ENCODE data around the gene OXNAD1.
"Not testable (repeated sequence)": the region's sequence is repeated elsewhere in the genome, so short reads cannot be mapped to it uniquely, and the experiment has no call there.

Gene OXNAD1

DNA sequence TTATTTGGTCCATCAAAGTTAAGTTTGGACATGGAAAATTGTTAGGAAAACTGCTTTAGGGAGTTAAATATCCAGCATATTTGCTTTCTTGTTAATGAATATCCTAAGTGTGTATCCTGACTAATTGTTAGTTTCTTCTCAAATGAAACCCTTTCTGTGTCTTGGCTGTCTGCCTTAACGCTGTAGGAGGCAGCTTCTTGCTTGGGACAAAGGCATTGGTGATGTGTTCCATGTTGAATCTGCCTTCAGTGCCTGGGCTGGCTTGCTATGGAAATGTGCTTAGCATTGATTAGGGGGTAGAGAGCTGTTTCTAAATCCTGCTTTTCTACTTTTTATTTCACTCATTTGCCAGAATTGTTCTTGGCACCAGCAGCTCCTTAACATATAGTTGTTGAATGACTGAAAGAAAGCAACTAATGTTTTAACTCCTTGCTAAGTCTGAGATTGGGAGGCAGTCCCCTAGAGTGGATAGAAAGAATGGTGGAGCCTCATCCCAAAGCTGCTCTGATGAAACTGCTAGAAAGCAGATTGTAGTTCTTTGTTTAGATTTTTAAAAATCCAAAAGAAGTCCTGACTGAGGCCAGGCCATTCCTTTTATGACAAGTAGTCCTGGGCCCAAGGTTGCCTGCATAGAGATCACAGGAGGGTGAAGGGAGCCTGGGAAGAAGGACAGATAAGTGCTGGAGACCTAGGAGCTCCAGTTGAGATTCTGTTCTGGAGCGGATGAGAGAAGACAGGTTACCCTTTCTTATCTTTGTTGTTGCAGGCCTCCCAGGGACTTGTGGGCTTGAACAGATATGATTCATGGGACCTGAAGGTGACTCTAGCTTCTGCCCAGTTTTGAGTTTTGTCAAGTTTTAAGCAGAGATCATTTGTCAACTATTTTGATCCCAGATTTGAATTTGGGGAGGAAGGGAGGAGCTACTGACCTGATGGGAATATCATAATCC is 39.3 kb downstream of the OXNAD1 start:
- no peak for DNase-seq

- no peak for DNase-seq
These were observed 40.1 kb downstream of the OXNAD1 start for GRCh38 chr3:16305111-16305541.

- DNase-seq: no peak
These were observed 43.0 kb downstream of the OXNAD1 start for GRCh38 chr3:16307832-16308531.

- DNase-seq: no peak
These were observed 43.7 kb downstream of the OXNAD1 start for GRCh38 chr3:16308727-16309126.

DNA sequence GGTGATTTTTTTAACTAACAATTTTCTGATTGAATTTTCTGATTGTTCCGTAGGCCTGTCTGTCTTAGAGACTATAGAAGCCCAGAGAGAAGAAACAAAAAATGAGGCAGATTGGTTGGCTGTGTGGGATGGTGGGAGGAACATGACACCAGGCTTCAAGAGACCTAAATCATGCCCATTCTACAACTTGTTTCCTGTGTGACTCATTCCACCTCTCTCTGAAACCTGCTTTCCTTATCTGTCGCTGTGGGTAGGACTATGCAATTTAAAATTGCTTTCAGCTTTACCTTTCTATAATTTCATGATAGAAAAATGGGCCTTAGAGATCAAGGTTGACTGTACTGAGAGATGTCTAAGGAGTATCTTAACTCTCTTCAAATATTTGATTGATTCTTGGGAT is 44.5 kb downstream of the OXNAD1 start:
- DNase-seq: peak; percentile 61

DNA sequence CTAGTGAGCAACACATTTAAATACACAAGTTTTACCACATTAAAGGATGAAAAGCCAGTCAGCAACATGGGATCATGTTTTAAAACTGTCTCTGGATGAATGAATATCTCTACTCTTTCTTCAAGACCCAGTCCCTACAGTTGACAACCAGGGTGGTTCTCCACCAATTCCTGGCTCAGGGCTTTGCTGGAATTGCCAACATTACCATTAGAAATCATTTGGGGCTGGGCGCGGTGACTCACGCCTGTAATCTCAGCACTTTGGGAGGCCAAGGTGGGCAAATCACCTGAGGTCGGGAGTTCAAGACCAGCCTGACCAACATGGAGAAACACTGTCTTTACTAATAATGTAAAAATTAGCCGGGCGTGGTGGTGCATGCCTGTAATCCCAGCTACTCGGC is 45.5 kb downstream of the OXNAD1 start:
- not testable (repeated sequence) for DNase-seq

GRCh38 chr3:16311960-16312451 is 47.0 kb downstream of the OXNAD1 start:
- peak; percentile 12 for DNase-seq

- DNase-seq: no peak
These were observed 49.1 kb downstream of the OXNAD1 start for GRCh38 chr3:16313886-16314645.

DNA sequence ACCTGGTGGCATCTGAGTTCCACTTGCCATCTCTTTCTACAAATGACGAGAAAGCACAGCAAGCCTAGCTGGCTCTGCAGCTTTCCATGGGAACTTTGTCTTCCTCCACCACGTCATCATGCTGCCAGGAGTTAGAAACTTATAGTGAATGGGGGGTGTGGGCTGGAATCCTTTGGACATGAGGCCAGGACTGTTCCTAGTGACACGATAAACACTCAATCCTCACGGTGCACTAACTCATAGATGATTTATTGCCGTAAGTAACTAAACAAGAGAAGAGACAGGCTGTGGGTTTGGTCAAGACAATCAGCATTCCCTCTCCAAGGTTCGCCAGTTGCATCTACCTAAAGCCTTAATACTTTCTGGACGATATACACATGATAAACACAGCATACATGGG is 50.6 kb downstream of the OXNAD1 start:
- no peak for DNase-seq

DNA sequence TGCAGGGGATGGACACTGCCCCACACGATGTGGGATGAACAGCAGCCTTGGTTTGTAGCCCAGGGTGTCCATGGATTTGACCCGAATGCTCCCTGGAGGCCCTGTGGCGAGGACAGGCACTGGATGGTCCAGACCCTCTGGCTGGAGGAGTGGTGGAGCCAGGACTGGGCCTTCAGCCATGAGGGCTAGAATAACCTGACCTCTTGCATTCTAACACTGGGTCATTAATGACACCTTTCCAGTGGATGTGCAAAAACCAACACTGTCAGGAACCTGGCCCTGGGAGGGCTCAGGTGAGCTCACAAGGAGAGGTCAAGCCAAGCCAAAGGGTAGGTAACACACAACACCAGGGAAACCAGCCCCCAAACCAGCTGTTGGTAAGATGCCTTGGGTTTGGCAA is 51.4 kb downstream of the OXNAD1 start:
- no peak for DNase-seq

GRCh38 chr3:16316847-16317560 is 52.0 kb downstream of the OXNAD1 start:
- DNase-seq: no peak

- no peak for DNase-seq
These were observed 52.5 kb downstream of the OXNAD1 start for GRCh38 chr3:16317561-16317945.

DNA sequence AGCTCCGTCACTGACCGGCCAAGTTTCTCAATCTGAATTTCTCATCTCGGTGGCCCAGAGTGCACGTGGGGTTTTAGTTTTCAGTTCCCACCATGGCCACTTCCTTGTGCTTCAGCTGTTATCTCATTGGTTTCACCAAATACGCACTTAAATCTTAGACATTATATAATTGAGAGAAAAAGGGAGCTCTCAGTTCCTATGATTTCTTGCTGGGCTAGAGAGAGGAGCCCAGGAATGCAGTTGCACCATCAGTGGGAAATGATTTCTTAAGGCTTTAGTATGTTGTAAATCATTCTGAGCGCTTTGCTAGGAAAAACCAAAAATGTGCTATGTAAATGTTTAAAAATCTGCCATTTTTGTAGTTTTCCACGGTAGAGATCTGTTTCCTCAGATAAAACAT is 53.2 kb downstream of the OXNAD1 start:
- no peak for DNase-seq

DNA sequence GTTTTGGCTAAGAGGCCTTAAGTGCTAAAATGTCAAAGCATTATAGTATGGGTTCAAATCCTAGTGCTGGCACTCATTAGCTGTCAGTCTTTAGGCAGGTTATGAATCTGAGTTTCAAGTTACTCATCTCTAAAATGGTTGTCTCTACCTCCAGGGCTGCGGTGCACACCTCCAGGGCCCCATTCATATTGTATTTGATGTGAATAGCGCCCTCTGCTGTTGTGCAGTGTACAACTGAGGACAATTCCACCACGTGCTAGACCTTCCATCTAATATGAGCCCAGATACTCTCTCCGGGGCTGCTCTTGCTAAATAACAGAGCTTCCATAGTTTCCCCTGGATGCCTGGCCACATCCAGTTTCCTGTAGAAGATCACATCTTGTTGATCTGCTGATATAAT is 54.3 kb downstream of the OXNAD1 start:
- no peak for DNase-seq

- DNase-seq: no peak
These were observed 54.7 kb downstream of the OXNAD1 start for GRCh38 chr3:16319723-16320122.

GRCh38 chr3:16320711-16321110 is 55.7 kb downstream of the OXNAD1 start:
- no peak for DNase-seq

GRCh38 chr3:16322189-16322588 is 57.2 kb downstream of the OXNAD1 start:
- no peak for DNase-seq

GRCh38 chr3:16323737-16324136 is 58.7 kb downstream of the OXNAD1 start:
- DNase-seq: no peak

- no peak for DNase-seq
These were observed 60.8 kb downstream of the OXNAD1 start for GRCh38 chr3:16325850-16326249.

DNA sequence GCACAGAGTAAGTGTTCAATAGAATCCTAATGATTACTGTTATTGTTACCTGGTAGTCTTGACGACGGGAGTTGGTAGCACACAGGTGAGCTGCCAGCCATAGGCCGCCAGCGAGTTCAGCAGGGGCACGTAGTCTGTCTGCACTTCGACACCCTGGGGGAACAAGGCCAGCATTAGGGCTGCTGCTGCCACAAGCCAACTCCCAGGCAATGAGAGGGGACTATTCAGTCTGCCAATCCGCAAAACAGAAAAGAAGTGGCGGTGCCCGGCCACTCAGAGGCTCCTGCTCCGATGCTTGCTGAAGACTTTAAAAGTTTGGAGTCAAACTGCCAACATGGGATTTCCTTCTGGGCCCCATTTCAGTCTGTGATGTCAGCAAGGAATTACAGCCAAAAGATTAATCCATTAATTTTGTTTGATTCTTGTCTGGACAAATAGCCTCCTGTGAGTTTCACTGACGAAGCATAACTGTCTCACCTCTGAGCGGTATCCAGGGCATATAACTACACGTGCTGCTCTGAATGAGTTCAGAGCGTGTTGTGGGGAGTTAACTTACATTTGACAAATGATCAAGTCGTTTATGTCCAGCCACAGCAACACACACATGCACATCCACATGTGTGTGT is 61.8 kb downstream of the OXNAD1 start:
- no peak for DNase-seq

- DNase-seq: no peak
These were observed 63.1 kb downstream of the OXNAD1 start for GRCh38 chr3:16328124-16328523.
